Activated CD4-positive, CD25-positive, alpha-beta regulatory T cell treated with anti-CD3 and anti-CD28 coated beads, Interleukin-2, amount 50 U/mL, for 24 hours (primary cell): ENCODE data around the gene DHX40.
"Not testable (repeated sequence)": the region's sequence is repeated elsewhere in the genome, so short reads cannot be mapped to it uniquely, and the experiment has no call there.

Experiments
- ATAC-seq, 2 donors: fragments of 150-1000 bp; cut with Tn5 transposase; one replicate each; pipeline ENCODE4 v1.10.0; 2021; ENCODE audit warnings: mild to moderate bottlenecking in 1 of 2, moderate library complexity in 1 of 2

DHX40 gene

GRCh38 chr17:59565171-59565958, at the start of gene DHX40:
Gene DHX40 (plus strand): TSS chr17:59565610. CDS start chr17:59565672, 62 bp downstream.
- ATAC-seq: peak; percentile 91 to 94

GRCh38 chr17:59516451-59516850, 49.0 kb upstream of the DHX40 start:
- no peak for ATAC-seq

GRCh38 chr17:59519132-59519531, 46.3 kb upstream of the DHX40 start:
- ATAC-seq: no peak

- no peak for ATAC-seq
Observed at GRCh38 chr17:59520251-59520650, 45.2 kb upstream of the DHX40 start.

GRCh38 chr17:59521465-59522126, 43.8 kb upstream of the DHX40 start:
- peak; percentile 56 to 63 for ATAC-seq

- not testable (repeated sequence) for ATAC-seq
Observed at GRCh38 chr17:59524930-59525329, 40.5 kb upstream of the DHX40 start.

GRCh38 chr17:59525668-59526067, 39.7 kb upstream of the DHX40 start:
- ATAC-seq: no peak

GRCh38 chr17:59526451-59526850, 39.0 kb upstream of the DHX40 start:
- no peak for ATAC-seq

- ATAC-seq: no peak
Observed at GRCh38 chr17:59527325-59527917, 38.0 kb upstream of the DHX40 start.

- ATAC-seq: no peak
Observed at GRCh38 chr17:59527931-59528330, 37.5 kb upstream of the DHX40 start.

- ATAC-seq: no peak
Observed at GRCh38 chr17:59530531-59530930, 34.9 kb upstream of the DHX40 start.

GRCh38 chr17:59533694-59534093, 31.7 kb upstream of the DHX40 start:
- ATAC-seq: no peak

GRCh38 chr17:59534583-59534982, 30.8 kb upstream of the DHX40 start:
- ATAC-seq: no peak

- no peak for ATAC-seq
Observed at GRCh38 chr17:59538195-59538909, 27.1 kb upstream of the DHX40 start.

GRCh38 chr17:59542960-59543635, 22.3 kb upstream of the DHX40 start:
- no peak for ATAC-seq

- no peak for ATAC-seq
Observed at GRCh38 chr17:59545942-59546341, 19.5 kb upstream of the DHX40 start.

GRCh38 chr17:59547131-59547915, 18.1 kb upstream of the DHX40 start:
- no peak for ATAC-seq

GRCh38 chr17:59548985-59549384, 16.4 kb upstream of the DHX40 start:
- ATAC-seq: not testable (repeated sequence)

GRCh38 chr17:59550703-59551102, 14.7 kb upstream of the DHX40 start:
- no peak for ATAC-seq

GRCh38 chr17:59558039-59558438, 7.4 kb upstream of the DHX40 start:
- no peak for ATAC-seq

- no peak for ATAC-seq
Observed at GRCh38 chr17:59558953-59559352, 6.5 kb upstream of the DHX40 start.

- no peak for ATAC-seq
Observed at GRCh38 chr17:59561042-59561441, 4.4 kb upstream of the DHX40 start.
